ENCODE measurements around the gene FAM20C.

FAM20C gene

GRCh38 chr7:265192-265997, 73.0 kb downstream of the FAM20C start:
- H3K27ac ChIP-seq, result no peak overlapping the region
- no peak for TF ChIP-seq ZFX (IDR thresholded peaks at IDR 0.05; ENCODE audit: borderline replicate concordance)
- TF ChIP-seq CTCF (IDR thresholded peaks at IDR 0.05), result no peak

- TF ChIP-seq CTCF (IDR thresholded peaks at IDR 0.05) (no peak), ZFX (IDR thresholded peaks at IDR 0.05; ENCODE audit: borderline replicate concordance) (no peak)
- H3K27ac ChIP-seq, result no peak overlapping the region
These were observed 73.9 kb downstream of the FAM20C start for GRCh38 chr7:265998-266850.

GRCh38 chr7:266851-267840, 74.8 kb downstream of the FAM20C start:
- TF ChIP-seq CTCF (IDR thresholded peaks at IDR 0.05), result peak; percentile 79
- no peak for TF ChIP-seq ZFX (IDR thresholded peaks at IDR 0.05; ENCODE audit: borderline replicate concordance)
- no peak overlapping the region for H3K27ac ChIP-seq

GRCh38 chr7:268991-269390, 76.6 kb downstream of the FAM20C start:
- H3K27ac ChIP-seq, result no peak overlapping the region
- no peak for TF ChIP-seq ZFX (IDR thresholded peaks at IDR 0.05; ENCODE audit: borderline replicate concordance)
- no peak for TF ChIP-seq CTCF (IDR thresholded peaks at IDR 0.05)

GRCh38 chr7:269721-270120, 77.3 kb downstream of the FAM20C start:
- H3K27ac ChIP-seq, result no peak overlapping the region
- TF ChIP-seq CTCF (IDR thresholded peaks at IDR 0.05) (no peak), ZFX (IDR thresholded peaks at IDR 0.05; ENCODE audit: borderline replicate concordance) (no peak)

GRCh38 chr7:270351-270983, 78.1 kb downstream of the FAM20C start:
- H3K27ac ChIP-seq, result no peak overlapping the region
- TF ChIP-seq CTCF (IDR thresholded peaks at IDR 0.05), result no peak
- no peak for TF ChIP-seq ZFX (IDR thresholded peaks at IDR 0.05; ENCODE audit: borderline replicate concordance)

All from 22Rv1 (cell line).